PFSK-1 (cell line): ENCODE measurements around the gene IL2RA.

Source experiments
- FOXP2 ChIP-seq: optimal IDR thresholded peaks from 2 replicates; pipeline ENCODE3; 2011; ENCODE audit warnings: borderline replicate concordance, control low read depth, inconsistent platforms; ENCODE audit not compliant: insufficient read depth; ENCODE audit errors: extremely low read length, extremely low read depth
- POLR2AphosphoS5 ChIP-seq: IDR thresholded peaks from 2 replicates; pipeline ENCODE4 v1.6.1; 2012; ENCODE audit warnings: low read depth, mild to moderate bottlenecking, control low read depth, low read length, moderate library complexity
- SIN3A ChIP-seq: IDR thresholded peaks from 2 replicates; pipeline ENCODE4 v1.6.1; 2012; ENCODE audit warnings: mild to moderate bottlenecking, low read length, moderate library complexity, borderline replicate concordance; ENCODE audit not compliant: insufficient read depth
- TAF1 ChIP-seq: IDR thresholded peaks from 2 replicates; pipeline ENCODE4 v1.6.1; 2012; ENCODE audit warnings: low read length, control low read depth, borderline replicate concordance; ENCODE audit not compliant: insufficient read depth
- TF ChIP-seq, protein P1 (sequence below), 2 experiments: IDR thresholded peaks; 2 replicates each; pipeline versions ENCODE4 v1.6.1 to v1.8.0; 2011 to 2012; ENCODE audit warnings: low read depth in 2 of 2, low read length in 2 of 2, control low read depth in 1 of 2, inconsistent platforms in 1 of 2, mild to moderate bottlenecking in 1 of 2, moderate library complexity in 1 of 2; ENCODE audit not compliant: insufficient read depth in 1 of 2

IL2RA gene

GRCh38 chr10:6024334-6024682 lies 37.9 kb downstream of the IL2RA start:
- TF ChIP-seq FOXP2, result no peak
- TF ChIP-seq TAF1, result no peak
- TF ChIP-seq POLR2AphosphoS5, result no peak
- TF ChIP-seq SIN3A, result no peak
- TF ChIP-seq, protein P1, sequence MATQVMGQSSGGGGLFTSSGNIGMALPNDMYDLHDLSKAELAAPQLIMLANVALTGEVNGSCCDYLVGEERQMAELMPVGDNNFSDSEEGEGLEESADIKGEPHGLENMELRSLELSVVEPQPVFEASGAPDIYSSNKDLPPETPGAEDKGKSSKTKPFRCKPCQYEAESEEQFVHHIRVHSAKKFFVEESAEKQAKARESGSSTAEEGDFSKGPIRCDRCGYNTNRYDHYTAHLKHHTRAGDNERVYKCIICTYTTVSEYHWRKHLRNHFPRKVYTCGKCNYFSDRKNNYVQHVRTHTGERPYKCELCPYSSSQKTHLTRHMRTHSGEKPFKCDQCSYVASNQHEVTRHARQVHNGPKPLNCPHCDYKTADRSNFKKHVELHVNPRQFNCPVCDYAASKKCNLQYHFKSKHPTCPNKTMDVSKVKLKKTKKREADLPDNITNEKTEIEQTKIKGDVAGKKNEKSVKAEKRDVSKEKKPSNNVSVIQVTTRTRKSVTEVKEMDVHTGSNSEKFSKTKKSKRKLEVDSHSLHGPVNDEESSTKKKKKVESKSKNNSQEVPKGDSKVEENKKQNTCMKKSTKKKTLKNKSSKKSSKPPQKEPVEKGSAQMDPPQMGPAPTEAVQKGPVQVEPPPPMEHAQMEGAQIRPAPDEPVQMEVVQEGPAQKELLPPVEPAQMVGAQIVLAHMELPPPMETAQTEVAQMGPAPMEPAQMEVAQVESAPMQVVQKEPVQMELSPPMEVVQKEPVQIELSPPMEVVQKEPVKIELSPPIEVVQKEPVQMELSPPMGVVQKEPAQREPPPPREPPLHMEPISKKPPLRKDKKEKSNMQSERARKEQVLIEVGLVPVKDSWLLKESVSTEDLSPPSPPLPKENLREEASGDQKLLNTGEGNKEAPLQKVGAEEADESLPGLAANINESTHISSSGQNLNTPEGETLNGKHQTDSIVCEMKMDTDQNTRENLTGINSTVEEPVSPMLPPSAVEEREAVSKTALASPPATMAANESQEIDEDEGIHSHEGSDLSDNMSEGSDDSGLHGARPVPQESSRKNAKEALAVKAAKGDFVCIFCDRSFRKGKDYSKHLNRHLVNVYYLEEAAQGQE (IDR thresholded peaks at IDR 0.05; ENCODE audit: insufficient read depth in 1 of 2, low read depth in 2 of 2, low read length in 2 of 2), result no peak

GRCh38 chr10:6023661-6024333 lies 38.4 kb downstream of the IL2RA start:
- TF ChIP-seq SIN3A, result no peak
- no peak for TF ChIP-seq POLR2AphosphoS5
- no peak for TF ChIP-seq FOXP2
- TF ChIP-seq, protein P1 (IDR thresholded peaks at IDR 0.05; ENCODE audit: insufficient read depth in 1 of 2, low read depth in 2 of 2, low read length in 2 of 2), result no peak
- no peak for TF ChIP-seq TAF1

GRCh38 chr10:6022660-6023059 lies 39.5 kb downstream of the IL2RA start:
- TF ChIP-seq POLR2AphosphoS5 (no peak), SIN3A (no peak), FOXP2 (no peak), TAF1 (no peak)
- TF ChIP-seq, protein P1 (IDR thresholded peaks at IDR 0.05; ENCODE audit: insufficient read depth in 1 of 2, low read depth in 2 of 2, low read length in 2 of 2), result no peak

DNA sequence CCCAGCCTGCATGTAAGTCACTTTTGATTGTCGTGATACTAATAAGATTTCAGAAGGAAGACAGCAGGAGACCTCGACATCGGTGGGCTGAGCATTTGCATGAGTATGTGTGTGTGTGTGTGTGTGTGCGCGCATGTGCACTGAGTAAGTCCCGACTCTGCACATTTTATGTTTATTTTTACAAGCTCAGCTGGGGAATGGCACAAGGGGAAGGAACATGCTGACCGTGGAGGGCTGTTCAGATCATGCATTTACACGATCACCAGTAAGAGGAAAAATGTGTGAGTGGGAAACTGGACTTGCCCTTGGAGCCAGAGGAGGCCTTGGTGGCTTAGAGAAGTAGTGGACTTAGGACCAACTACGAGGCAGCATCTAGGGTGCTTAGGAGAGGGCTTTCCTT lies 41.3 kb downstream of the IL2RA start:
- TF ChIP-seq TAF1, result no peak
- no peak for TF ChIP-seq POLR2AphosphoS5
- TF ChIP-seq, protein P1 (IDR thresholded peaks at IDR 0.05; ENCODE audit: insufficient read depth in 1 of 2, low read depth in 2 of 2, low read length in 2 of 2), result no peak
- TF ChIP-seq FOXP2, result no peak
- no peak for TF ChIP-seq SIN3A

GRCh38 chr10:6019796-6020195 lies 42.4 kb downstream of the IL2RA start:
- TF ChIP-seq FOXP2 (no peak), TAF1 (no peak), POLR2AphosphoS5 (no peak), SIN3A (no peak)
- TF ChIP-seq, protein P1 (IDR thresholded peaks at IDR 0.05; ENCODE audit: insufficient read depth in 1 of 2, low read depth in 2 of 2, low read length in 2 of 2), result no peak
